Erythroblast (primary cell): ENCODE measurements around the gene HMGN3.
A peak's percentile ranks its signal among the peaks of the same experiment; 100 is the strongest.
"Not testable (repeated sequence)": the region's sequence is repeated elsewhere in the genome, so short reads cannot be mapped to it uniquely, and the experiment has no call there.

Source experiments
- DNase-seq, 2 experiments: peaks; one replicate each; lab custom pipeline; 2025; lab: John Stamatoyannopoulos, UW
- GATA1 ChIP-seq: IDR thresholded peaks from 2 replicates; pipeline ENCODE4 v1.6.1; 2011; ENCODE audit warnings: low read depth, mild to moderate bottlenecking, control low read depth, low read length, moderate library complexity
- POLR2A ChIP-seq: IDR thresholded peaks from 2 replicates; pipeline ENCODE4 v1.6.1; 2011; ENCODE audit warnings: mild to moderate bottlenecking, low read length

Gene HMGN3

DNA sequence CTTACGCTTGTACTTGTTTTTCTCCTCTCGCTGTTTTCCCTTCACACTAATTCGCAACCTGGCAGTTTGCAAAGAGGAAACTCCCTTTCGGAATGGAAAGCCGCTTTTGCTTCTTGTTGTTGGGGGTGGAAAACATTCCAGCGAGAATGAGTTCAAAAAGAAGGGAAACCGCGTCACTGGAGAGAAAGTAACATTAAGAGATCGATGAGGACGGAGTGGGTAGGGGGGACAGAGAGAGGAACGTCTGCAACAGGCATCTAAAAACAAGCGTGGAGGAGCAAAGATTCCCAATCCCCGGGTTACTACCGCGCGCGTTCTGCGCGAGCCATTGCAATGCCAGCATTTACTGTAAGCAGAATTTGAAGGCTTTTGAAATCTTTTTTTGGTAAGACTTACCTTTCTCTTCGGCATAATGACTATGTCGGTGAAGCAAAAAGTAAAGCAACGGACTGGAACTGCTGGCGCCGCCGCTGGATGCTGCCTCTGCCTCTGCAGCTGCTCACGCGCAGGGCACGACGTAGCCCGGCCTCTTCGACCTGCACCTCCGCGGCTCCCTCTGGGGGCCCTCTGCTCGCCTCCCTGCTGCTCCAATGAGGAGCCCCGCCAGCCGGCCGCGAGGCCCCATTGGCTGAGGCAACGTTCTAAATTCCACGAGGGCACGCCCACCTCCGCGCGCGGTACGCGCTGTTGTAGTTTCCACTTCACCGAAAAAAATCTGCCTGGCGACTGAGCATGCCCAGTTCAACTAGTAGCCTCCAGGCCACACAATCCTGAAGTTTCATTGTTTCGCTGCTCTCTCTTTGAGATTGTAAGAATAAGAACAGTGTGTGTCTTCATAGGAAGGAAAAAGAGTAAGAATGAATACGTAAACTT, at the start of gene HMGN3:
TSS of gene HMGN3 (minus strand) at position 533 of the 873 bp plus-strand sequence.
- DNase-seq = peak; percentile 90
- TF ChIP-seq GATA1 = no peak
- peak; percentile 70 for TF ChIP-seq POLR2A

DNA sequence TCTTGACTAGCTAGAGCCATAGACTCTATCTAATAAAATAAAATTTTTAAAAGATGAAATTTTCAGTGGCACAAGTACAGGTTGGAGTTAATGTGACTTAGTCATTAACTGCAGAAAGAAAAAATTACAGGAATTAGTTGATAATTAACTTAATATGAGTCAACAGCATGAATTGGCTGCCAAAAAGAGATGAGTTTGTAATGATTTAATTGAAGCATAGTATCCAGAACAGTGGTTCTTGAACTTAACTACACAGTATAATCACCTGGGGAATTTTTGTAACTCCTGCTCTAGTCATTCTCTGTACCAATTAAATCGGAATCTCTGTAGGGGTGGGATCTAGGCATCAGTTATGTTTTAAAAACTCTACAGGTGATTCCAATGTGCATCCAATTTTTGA, 46.3 kb upstream of the HMGN3 start:
- TF ChIP-seq GATA1 = no peak
- TF ChIP-seq POLR2A = no peak
- DNase-seq = no peak

DNA sequence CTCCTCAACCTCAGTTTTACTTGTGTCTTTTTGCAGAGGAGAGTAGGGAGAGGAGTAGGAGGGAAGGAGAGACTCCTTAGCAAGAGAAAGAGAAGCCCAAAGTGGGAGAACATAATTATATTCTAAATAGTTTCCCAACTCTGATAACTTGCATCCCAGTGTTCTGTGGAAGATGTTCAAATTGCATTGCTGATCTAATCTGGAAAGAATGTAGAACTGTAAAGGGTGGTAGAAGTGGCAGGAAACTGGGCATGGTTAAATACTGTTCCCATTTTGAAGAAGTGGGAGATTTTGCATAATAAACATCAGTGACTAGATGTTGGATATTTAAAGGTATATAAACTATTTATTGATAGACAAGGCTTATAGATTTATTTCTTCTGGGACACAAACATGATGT, 42.6 kb upstream of the HMGN3 start:
- no peak for DNase-seq
- TF ChIP-seq POLR2A (no peak), GATA1 (no peak)

DNA sequence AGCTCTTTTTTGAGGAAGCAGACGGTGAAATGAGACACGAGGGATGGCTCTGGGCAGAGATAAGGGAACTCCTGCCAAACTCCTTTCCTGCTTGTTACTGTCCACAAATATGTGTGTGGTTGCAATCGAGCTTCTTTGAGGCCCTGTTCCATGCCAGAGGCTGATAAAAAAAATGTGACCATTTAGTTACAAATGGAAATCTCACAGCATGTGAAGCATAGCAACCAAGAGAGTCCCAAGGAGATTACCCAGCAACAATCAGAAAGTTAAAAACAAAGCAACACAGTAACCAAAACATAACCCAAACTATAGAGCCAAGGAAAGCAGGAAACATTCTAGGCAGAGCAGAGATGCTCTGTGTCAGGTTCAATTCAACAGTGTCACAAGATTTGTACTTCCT, 35.4 kb upstream of the HMGN3 start:
- TF ChIP-seq POLR2A = no peak
- TF ChIP-seq GATA1 = no peak
- DNase-seq = peak; percentile 61 to 90

DNA sequence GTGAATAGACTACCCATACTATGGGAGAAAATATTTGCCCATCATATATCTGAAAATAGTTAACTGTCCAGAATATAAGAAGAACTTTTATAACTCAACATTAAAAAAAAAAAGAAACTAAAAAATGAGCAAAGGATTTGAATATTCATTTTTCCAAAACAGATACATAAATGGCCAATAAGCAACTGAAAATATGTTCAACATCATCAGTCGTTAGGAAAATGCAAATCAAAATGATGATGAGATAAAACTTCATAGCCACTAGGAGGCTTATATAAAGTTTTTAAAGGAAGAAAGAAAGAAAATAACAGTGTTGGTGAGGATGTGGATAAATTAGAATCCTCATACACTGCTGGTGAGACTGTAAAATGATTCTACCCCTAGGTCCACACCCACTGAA, 32.6 kb upstream of the HMGN3 start:
- DNase-seq = no peak
- TF ChIP-seq GATA1 (no peak), POLR2A (no peak)

DNA sequence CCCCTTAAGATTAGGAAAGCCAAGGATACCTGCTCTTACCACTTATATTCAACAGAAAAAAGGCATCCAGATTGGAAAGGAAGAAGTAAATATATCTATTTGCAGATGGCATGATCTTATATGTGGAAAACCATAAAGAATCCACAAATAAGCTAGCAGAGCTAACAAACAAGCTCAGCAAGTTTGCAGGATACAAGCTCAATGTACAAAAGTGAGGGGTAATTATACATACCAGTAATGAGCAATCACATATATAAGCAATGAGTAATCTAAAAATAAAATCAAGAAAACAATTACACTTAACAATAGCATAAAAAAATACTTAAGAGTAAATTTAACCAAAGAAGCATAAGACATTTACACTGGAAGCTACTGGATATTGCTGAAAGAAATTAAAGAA, 31.6 kb upstream of the HMGN3 start:
- DNase-seq = no peak
- no peak for TF ChIP-seq POLR2A
- no peak for TF ChIP-seq GATA1

DNA sequence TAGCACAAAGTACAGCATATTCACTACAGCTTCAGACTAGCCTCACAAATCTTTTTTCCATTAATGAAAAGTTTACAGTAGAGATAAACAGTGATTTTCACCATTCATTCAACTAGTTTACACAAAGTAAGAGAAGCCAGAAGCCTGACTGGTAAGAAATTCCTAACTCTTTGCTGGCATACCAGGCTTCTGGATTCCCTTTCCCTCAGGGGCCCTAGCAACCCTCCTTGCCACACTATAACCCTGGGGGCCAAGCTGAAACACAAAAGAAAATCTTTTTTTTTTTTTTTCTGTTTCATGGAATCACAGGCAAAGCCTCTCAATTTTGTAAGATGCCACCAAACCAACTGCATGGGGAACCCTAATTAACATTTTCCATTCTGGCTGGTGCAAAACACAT, 28.9 kb upstream of the HMGN3 start:
- TF ChIP-seq POLR2A (no peak), GATA1 (no peak)
- no peak for DNase-seq

DNA sequence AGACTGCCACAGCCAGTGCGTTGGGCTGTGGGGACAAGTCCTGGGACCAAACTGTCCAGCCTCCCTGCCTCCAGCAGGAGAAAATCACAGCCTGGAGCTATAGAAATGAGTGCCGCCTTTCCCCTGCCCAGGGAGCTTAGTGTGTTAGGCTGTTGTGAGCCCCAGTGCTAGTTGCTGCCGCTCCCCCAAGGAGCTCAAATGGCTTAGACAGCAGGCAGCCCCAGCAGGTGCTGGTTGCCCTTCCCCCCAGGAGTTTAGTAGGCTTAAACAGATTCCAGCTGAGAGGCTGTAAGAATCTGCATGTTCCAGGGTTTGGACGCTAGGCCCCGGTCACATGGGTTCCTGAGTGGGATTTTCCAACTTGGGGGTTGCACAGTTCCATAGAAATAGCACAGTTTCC, 27.2 kb upstream of the HMGN3 start:
- DNase-seq = no peak
- TF ChIP-seq POLR2A (no peak), GATA1 (no peak)

DNA sequence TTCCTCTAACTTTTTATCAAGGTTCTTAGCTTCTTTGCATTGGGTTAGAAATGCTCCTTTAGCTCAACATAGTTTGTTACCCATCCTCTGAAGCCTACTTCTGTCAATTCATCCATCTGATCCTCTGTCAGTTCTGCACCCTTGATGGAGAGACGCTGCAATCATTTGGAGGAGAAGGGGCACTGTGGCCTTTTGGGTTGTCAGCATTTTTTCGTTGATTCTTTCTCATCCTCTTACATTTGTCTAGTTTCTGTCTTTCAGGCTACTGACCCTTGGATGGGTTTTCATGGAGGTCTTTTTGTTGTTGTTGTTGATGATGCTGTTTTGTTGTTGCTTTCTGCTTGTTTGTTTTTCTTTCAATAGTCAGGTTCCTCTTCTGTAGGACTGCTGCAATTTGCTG, 26.3 kb upstream of the HMGN3 start:
- TF ChIP-seq POLR2A (no peak), GATA1 (no peak)
- no peak for DNase-seq

DNA sequence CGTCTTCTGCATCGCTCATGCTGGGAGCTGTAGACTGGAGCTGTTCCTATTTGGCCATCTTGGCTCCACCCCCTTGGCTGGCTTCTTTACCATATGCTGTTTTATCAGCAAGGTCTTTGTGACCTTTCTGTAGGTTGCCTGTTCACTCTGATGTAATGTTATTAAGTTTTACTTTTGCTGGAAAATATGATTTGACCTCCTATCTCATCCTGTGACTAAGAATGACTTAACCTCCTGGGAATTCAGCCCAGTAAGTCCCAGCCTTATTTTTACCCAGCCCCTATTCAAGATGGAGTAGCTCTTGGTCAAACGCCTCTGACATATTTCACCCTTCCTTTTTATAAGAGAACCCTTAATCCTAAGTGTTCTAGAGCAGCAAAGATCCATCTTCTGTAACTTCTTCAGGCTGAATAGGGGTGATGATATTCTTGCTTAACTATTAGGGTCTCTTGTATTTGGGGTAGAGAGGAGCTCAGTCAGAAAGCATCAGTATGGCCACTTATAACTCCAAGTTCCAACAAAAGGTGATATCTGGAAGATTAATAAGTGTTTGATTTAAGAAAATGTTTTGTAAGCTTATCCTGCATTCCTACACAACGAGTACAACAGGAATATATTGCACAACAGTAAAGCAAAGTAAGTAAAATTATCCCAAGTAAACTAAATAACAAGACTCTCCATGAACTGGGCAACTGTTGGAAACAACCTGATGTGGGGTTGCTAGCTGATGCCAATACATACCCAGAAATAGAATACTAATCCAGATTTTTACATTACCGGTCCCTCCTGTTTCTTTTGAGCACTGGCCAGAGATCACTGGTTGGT, 23.1 kb upstream of the HMGN3 start:
- no peak for DNase-seq
- TF ChIP-seq POLR2A (no peak), GATA1 (no peak)

DNA sequence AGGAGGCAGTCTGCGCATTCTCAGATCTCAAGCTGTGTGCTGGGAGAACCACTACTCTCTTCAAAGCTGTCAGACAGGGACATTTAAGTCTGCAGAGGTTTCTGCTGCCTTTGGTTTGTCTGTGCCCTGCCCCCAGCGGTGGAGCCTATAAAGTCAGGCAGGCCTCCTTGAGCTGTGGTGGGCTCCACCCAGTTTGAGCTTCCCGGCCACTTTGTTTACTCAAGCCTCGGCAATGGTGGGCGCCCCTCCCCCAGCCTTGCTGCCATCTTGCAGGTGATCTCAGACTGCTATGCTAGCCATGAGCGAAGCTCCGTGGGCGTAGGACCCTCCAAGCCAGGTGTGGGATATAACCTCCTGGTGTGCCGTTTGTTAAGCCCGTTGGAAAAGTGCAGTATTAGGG, 22.3 kb upstream of the HMGN3 start:
- DNase-seq = not testable (repeated sequence)

DNA sequence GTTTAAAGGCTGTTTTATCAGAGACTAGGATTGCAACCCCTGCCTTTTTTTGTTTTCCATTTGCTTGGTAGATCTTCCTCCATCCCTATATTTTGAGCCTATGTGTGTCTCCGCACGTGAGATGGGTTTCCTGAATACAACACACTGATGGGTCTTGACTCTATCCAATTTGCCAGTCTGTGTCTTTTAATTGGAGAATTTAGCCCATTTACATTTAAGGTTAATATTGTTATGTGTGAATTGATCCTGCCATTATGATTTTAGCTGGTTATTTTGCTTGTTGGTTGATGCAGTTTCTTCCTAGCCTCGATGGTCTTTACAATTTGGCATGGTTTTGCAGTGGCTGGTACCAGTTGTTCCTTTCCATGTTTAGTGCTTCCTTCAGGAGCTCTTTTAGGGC, 20.6 kb upstream of the HMGN3 start:
- not testable (repeated sequence) for DNase-seq

DNA sequence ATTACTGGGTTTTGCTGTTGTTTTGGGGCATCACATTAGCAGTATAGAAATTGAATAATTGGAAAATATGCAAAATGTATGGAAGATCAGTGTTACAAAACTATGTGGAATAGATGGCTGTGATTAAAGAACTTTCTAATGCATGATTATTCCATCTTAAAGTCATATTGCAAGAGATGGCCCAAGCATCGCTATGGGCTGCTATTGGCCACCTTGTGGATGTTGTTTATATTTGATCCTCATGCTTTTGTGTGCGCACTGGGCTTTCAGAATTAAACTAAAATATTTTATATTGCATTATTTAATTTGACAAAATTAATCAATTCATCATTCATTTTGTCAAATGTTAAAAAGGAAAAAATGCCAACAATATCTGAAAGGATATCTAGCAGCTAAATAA, 16.1 kb upstream of the HMGN3 start:
- TF ChIP-seq POLR2A (no peak), GATA1 (no peak)
- no peak for DNase-seq

DNA sequence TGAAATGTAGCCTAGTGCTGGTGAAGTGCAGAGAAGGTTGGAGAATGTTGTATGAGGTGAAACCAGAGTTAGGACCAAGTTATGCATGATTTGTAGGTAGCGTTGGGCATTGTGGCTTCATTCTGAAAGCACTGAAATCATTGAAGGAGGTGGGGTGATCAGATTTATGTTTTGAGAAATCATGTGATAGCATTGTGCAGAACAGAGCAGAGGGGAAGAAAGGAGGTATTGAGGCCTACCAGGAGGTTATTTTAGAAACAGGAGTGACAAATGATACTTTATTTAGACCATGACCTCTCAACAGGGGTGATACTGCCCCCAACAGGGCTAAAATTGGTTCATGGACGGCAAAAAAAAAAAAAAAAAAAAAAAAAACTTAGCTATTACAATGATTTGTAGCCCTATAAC, 15.6 kb upstream of the HMGN3 start:
- peak; percentile 16 to 28 for DNase-seq
- no peak for TF ChIP-seq GATA1
- TF ChIP-seq POLR2A = no peak
